Activated naive CD8-positive, alpha-beta T cell (primary cell): ENCODE results near the gene LIF.
A peak's percentile ranks its signal among the peaks of the same experiment; 100 is the strongest.
"Not testable (repeated sequence)": the region's sequence is repeated elsewhere in the genome, so short reads cannot be mapped to it uniquely, and the experiment has no call there.

Experiments
- H3K27ac Mint-ChIP-seq: one replicate; pipeline ENCODE4 v1.8.0; 2021; ENCODE audit warnings: mixed read lengths
- H3K27me3 Mint-ChIP-seq: one replicate; pipeline ENCODE4 v1.8.0; 2021; ENCODE audit warnings: mixed read lengths
- H3K36me3 Mint-ChIP-seq: one replicate; pipeline ENCODE4 v1.8.0; 2021; ENCODE audit warnings: mixed read lengths
- H3K4me1 Mint-ChIP-seq: one replicate; pipeline ENCODE4 v1.8.0; 2021; ENCODE audit warnings: low read depth, mixed read lengths
- H3K4me3 Mint-ChIP-seq: one replicate; pipeline ENCODE4 v1.8.0; 2021; ENCODE audit warnings: mild to moderate bottlenecking, mixed read lengths
- H3K9me3 Mint-ChIP-seq: one replicate; pipeline ENCODE4 v1.8.0; 2021; ENCODE audit warnings: low read depth, mixed read lengths

The LIF gene

DNA sequence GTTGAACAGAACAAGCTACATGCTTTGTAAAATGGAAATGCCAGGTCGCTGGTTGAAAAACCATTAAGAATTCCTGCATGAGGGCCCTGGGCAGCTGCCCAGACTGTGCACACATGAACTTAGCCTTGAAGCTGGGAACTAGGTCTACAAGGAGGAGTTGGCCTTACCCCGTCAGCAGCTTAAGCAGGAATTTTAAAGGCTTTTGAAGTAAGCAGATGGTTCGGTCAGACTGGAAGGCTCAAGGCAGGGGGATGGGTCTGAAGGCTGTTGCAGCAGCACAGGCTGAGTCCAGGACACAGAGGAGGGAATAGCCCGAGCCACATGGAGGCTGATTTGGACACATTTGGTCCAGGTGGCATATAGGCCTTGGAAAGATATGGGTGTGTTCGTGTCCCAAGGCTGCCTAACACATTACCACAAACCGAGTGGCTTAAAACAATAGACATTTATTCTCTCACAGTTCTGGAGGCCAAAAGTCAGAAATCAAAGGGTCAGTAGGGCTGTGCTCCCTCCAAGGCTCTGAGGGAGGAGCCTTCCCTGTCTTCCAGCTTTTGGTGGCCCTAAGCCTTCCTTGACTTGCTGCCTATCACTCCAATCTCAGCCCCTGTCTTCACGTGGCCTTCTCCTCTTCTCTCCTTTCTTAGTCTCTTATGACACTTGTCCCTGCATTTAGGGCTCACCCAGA lies 11.6 kb downstream of the LIF start:
- Mint-ChIP-seq H3K27ac (peak overlapping the region; percentile 30), H3K9me3 (no peaks in the 10 kb centered on the region), H3K4me3 (no peak overlapping the region), H3K36me3 (no peaks in the 10 kb centered on the region), H3K4me1 (no peaks in the 10 kb centered on the region), H3K27me3 (no peaks in the 10 kb centered on the region)

DNA sequence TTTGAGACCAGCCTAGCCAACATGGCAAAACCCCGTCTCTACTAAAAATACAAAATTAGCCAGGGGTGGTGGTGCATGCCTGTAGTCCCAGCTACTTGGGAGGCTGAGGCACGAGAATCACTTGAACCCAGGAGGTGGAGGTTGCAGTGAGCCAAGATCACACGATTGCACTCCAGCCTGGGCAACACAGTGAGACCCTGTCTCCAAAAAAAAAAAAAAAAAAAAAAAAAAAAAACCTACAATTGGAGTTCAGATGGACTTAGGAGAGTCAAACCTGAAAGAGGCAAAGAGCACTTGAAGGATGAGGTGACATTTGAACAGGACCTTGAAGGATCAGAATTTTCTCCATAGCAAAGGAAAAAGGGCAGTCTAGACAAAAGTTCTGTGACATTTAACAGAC lies 12.2 kb downstream of the LIF start:
- not testable (repeated sequence) for H3K4me3 Mint-ChIP-seq, H3K36me3 Mint-ChIP-seq, H3K4me1 Mint-ChIP-seq, H3K27me3 Mint-ChIP-seq, H3K9me3 Mint-ChIP-seq, H3K27ac Mint-ChIP-seq

DNA sequence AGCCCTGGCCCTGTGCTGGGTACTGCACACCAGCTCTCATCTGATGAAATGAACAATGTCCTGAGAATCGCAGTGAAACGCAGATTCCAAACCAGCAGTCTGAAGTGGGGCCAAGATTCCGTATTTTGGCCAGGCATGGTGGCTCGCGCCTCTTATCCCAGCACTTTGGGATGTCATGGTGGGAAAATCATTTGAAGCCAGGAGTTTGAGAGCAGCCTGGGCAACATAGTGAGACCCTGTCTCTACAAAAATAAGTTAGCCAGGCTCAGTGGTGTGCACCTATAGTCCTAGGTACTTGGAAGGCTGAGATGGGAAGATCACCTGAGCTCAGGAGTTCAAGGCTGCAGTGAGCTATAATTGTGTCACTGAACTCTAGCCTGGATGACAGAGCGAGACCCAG lies 13.0 kb downstream of the LIF start:
- no peaks in the 10 kb centered on the region for H3K27me3 Mint-ChIP-seq
- no peak overlapping the region for H3K27ac Mint-ChIP-seq
- no peaks in the 10 kb centered on the region for H3K36me3 Mint-ChIP-seq
- H3K4me3 Mint-ChIP-seq: no peak overlapping the region
- H3K9me3 Mint-ChIP-seq: no peaks in the 10 kb centered on the region
- peaks cover 2% of the 10 kb centered on the region for H3K4me1 Mint-ChIP-seq

DNA sequence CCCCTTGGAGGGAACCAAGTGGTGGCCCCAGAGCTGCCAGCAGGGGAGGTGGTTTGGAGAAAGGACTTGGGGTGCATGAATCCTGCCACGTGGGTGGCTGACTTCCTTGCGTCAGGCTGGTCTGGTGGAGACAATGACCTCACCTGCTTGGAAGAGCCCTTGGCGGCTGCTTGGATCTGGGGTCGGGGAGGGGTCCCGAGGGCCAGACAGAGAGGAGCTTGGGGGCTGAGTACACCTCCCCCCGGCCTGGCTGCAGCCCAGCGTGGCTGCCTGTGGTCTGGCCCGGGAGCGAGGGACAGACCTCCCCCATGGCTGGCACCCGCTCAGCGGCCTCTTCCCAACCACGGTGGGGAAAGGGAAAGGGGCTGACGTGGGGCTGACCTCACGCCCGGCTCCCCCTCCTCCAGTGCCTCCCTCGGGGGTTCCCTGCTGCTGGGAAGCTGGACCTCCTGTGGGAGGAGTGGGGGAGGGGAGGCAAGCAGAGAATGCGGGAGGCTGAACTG lies 13.8 kb downstream of the LIF start:
- Mint-ChIP-seq H3K27ac (no peak overlapping the region), H3K9me3 (no peaks in the 10 kb centered on the region), H3K4me1 (peaks cover 6% of the 10 kb centered on the region), H3K27me3 (no peaks in the 10 kb centered on the region), H3K4me3 (no peak overlapping the region), H3K36me3 (no peaks in the 10 kb centered on the region)

DNA sequence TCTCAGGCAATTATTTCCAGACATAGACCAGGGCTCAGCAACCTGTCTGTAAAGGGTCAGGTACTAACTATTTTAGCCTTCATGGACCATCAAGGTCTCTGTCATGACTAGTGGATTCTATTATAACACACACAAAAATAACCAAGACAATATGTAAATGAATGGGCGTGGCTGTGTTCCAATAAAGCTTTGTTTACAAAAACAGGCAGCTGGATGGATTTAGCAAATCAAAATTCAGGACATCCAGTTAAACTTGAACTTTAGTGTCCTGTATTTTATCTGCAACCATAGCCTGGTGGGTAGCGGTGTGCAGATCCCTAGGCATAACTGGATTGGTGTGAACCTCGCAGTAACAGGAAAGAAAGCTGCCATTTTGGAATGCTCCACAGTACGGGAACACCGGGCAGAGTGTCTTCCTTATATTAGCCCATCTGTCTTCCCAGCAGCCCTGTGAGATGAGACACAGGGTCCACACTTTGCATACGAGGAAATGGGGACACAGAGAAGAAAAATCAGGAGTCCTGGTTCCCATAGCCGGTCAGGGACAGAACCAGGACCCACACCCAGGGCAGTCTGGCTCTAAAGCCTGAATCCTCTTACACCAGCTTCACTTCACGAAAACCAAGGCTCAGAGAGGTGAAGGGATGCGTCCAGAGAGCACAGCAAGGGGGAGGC lies 15.6 kb downstream of the LIF start:
- Mint-ChIP-seq H3K36me3 (no peaks in the 10 kb centered on the region), H3K27me3 (no peaks in the 10 kb centered on the region), H3K27ac (peak overlapping the region; percentile 46), H3K9me3 (no peaks in the 10 kb centered on the region), H3K4me3 (no peak overlapping the region), H3K4me1 (peaks cover 12% of the 10 kb centered on the region)

DNA sequence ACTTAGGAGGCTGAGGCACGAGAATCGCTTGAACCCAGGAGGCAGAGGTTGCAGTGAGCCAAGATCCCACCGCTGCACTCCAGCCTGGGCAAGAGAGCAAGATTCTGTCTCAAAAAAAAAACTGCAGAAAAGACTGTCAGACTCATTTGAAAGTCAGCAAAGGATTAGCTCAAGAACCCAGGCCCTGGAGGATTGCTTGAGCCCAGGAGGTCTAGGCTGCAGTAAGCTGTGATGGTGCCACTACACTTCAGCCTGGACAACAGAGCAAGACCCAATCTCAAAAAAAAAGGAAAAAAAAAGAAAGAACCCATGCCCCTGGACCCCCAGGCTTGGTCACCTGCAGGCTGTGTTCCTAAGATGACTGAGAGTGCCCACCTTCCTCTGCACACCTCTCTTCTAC lies 16.2 kb downstream of the LIF start:
- H3K27me3 Mint-ChIP-seq: no peaks in the 10 kb centered on the region
- H3K27ac Mint-ChIP-seq: no peak overlapping the region
- no peaks in the 10 kb centered on the region for H3K9me3 Mint-ChIP-seq
- no peak overlapping the region for H3K4me3 Mint-ChIP-seq
- peaks cover 15% of the 10 kb centered on the region for H3K4me1 Mint-ChIP-seq
- no peaks in the 10 kb centered on the region for H3K36me3 Mint-ChIP-seq

DNA sequence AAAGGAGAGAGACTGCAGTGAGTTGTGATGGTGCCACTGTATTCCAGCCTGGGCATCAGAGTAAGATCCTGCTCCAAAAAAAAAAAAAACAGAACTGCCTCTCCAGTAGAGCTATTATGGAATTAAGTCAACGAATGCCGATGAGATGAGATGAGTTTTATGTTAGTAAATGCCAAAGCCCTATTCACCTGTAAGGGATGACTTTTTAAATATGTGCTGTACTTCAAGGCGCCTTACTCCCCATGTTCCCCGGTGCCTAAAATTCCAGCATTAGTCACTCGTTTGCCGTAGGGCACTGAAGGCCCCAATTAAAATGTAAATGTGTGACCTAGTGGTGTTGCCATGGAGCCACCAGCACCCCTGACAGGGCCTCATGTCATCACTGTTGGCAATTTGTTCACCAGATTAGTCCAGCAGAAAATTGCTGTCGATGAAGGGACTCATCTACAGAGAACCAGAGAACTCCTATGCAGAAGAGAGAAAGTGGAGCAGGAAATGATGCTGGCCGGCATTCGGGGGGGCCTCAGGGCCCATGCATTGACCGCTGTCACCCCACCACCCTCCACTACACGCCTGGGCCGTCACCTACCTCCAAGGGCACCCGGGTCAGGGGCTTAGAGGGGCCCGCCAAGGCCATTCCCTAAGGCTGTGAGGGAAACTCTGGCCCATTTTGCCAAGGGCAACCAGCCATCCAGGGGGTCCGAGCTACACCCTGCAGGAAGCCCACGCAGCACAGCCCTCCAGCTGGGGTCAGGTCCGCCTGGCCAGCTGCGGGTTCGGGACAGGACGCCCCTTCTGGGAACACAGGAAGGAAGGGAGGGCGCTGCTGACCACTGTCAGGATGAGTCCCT lies 17.8 kb downstream of the LIF start:
- Mint-ChIP-seq H3K4me1 (peaks cover 20% of the 10 kb centered on the region), H3K27ac (peak overlapping the region; percentile 50), H3K36me3 (no peaks in the 10 kb centered on the region), H3K4me3 (no peak overlapping the region), H3K9me3 (no peaks in the 10 kb centered on the region), H3K27me3 (no peaks in the 10 kb centered on the region)

DNA sequence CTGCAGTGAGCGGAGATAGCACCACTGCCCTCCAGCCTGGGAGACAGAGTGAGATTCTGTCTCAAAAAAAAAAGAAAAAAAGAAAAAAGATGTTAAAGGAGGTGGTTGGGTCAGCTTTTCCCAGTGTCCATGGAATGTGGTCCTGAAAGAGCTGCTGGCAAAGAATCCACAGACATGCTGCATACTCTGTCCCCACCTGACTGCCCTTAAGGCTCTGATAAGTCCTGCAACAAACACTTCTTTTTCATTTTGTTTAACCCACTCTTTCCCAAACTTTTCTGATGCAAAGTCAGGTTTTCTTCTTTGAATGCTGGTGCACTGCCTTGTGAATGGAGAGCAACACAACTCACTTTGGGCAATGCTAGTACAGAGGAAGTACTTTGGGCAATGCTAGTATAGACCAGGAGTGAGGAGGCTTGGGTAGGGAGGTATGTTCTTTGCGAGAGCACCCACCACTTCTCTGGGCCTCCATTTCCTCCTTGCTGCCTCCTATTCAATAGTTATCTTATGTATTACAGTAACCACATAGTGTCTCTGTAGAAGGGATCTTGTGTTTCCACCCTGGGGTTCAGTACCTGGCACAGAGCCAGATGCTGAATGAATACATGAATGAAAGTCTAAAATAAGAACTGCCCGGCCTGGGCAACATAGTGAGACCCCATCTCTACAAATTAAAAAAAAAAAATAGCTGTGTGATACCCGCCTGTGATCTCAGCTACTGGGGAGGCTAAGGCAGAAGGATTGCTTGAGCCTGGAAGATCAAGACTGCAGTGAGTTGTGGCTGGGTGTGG lies 18.9 kb downstream of the LIF start:
- Mint-ChIP-seq H3K4me1 (peaks cover 25% of the 10 kb centered on the region), H3K27me3 (no peaks in the 10 kb centered on the region), H3K9me3 (no peaks in the 10 kb centered on the region), H3K36me3 (no peaks in the 10 kb centered on the region), H3K27ac (no peak overlapping the region), H3K4me3 (no peak overlapping the region)

DNA sequence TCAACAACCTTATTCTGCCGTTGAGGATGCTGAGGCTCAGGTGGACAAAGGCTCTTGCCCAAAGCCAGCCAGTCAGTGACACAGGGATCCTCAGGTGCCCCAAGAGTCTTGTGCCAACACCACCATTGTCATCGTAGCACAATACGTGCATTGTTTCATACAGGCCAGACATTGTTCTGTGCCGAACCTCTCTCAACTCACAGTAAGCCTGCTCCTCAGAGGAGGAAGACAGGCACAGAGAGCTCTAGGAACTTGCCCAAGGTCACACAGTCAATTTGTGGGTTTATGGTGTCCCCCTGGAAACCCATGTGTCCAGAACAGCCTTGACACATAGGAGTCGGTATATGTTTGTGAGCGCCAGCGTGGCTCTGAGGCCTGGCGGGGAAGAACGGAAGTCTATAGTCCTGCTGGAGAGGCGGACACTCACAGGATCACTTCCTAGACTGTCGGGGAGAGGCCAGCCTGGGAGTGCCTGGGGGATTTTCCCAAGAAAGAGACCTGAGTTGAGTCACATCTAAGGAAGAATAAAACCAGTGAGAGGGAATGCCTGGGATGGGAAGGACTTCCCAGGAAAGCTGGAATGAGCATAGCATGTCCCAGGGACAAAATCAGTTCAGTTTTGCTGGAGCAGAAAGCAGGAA lies 20.2 kb downstream of the LIF start:
- Mint-ChIP-seq H3K9me3 (no peaks in the 10 kb centered on the region), H3K36me3 (no peaks in the 10 kb centered on the region), H3K4me1 (peaks cover 33% of the 10 kb centered on the region), H3K27me3 (no peaks in the 10 kb centered on the region), H3K27ac (peak overlapping the region; percentile 8), H3K4me3 (no peak overlapping the region)

DNA sequence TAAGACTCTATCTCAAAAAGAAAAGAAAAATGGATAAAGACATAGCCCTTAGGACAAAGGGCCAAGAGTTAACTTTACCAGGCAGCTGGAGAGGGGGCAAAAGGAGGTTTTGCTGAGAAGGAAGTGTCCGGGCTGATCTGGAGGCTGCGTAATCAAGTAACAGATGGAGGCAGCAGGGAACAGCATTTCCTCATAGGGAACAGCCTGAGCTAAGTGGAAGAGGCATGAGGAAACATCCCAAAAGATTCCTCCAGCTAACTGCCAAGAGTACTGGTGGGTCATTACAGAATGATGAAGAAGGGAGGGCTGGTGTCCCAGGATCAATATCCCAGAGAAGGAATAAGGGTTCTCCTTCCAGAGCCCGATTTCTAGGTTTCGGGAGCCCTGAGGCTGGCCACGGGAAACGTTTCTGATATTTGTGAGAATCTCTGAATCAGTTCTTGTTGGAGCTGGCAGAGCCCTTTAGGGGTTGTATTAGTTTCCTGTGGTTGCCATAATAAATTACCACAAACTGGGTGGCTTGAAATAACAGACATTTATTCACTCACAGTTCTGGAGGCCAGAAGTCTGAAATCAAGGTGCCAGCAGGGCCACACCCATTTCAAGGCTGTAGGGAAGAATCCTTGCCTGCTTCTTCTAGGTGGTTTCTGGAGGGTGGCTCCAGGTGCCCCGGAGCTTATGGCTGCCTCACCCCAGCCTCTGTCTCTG lies 21.2 kb downstream of the LIF start:
- H3K9me3 Mint-ChIP-seq: no peaks in the 10 kb centered on the region
- H3K27me3 Mint-ChIP-seq: no peaks in the 10 kb centered on the region
- H3K4me1 Mint-ChIP-seq: peaks cover 43% of the 10 kb centered on the region
- no peaks in the 10 kb centered on the region for H3K36me3 Mint-ChIP-seq
- H3K4me3 Mint-ChIP-seq: no peak overlapping the region
- H3K27ac Mint-ChIP-seq: peak overlapping the region; percentile 69

DNA sequence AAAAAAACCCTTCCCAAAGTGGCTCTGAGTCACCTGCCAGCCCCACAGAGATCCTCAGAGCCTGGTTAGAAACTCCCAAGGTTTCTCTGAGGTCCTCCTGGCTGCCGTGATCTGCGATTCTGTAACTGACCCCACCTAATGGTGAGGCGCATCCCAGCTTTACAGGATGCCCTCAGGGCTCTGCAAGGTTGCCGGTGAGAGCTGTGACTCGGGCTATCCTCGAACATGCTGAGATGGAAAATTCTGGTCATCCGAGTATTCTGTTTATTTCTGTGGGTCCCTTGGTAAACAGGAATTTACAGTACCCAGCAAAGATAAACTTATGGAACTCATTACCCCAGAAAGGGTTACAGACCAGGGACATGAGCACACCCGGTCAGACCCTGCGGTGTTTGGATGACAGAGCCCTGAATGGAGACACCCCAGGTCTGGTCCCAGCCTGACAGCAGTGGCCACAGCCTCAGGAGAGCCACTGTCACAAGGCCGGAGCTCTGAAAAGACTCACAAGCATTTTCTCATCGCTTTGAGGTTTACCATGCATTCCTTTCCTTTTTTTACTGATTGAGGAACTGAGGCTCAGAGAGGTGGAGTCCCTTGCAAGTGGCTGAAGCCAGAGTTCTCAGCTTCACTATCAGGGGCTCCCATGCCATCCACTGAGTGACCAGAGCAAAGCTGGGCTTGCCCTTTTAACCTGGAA lies 22.2 kb downstream of the LIF start:
- Mint-ChIP-seq H3K27me3 (no peaks in the 10 kb centered on the region), H3K4me3 (no peak overlapping the region), H3K4me1 (peaks cover 53% of the 10 kb centered on the region), H3K36me3 (no peaks in the 10 kb centered on the region), H3K9me3 (no peaks in the 10 kb centered on the region), H3K27ac (no peak overlapping the region)

DNA sequence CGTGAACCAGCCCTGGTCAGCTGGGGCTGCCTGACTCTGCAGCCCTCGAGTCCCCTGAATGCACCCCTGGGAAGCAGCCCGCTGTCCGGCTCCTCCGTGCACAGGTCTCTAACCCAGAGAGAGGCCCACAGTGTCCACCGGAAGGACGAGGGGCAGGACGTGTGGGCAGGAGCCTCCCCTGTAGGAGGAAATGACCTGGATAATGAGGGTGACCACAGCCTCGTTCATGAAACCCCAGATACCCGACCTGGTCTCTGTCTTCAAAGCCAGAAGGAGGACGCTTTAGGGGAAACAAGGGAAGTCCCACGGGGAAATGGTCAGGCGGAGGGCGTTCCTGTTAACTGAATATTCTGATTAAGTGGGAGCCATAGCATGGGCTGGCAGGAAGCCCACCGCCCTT lies 23.3 kb downstream of the LIF start:
- peaks cover 51% of the 10 kb centered on the region for H3K4me1 Mint-ChIP-seq
- peak overlapping the region; percentile 28 for H3K27ac Mint-ChIP-seq
- H3K4me3 Mint-ChIP-seq: no peak overlapping the region
- H3K36me3 Mint-ChIP-seq: no peaks in the 10 kb centered on the region
- no peaks in the 10 kb centered on the region for H3K27me3 Mint-ChIP-seq
- H3K9me3 Mint-ChIP-seq: no peaks in the 10 kb centered on the region

DNA sequence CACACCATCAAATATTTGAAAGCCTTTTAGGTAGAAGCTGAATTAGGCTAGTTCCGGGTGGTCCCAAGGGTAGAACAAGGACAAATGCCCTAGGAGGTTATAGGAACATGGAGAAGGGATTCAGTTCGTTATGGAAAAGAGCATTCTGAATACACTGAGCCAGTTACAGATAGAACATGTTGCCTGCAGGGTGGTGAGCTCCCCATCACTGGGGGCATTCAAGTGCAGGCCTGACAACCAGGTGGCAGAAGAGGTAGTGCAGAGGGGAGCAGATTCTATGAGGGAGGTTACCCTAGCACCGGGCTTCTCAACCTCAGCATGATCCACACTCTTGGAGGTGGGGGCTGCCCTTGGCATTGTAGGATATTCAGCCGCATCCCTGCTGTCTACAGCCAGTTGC lies 24.2 kb downstream of the LIF start:
- Mint-ChIP-seq H3K27me3 (no peaks in the 10 kb centered on the region), H3K4me3 (no peak overlapping the region), H3K27ac (peak overlapping the region; percentile 22), H3K36me3 (no peaks in the 10 kb centered on the region), H3K9me3 (no peaks in the 10 kb centered on the region), H3K4me1 (peaks cover 44% of the 10 kb centered on the region)
